HG03575 (cell line): ENCODE data around the gene GNG14.
"Not testable (repeated sequence)": the region's sequence is repeated elsewhere in the genome, so short reads cannot be mapped to it uniquely, and the experiment has no call there.

Source experiments
- ATAC-seq: cut with Tn5 transposase; IDR thresholded peaks from one replicate; pipeline ENCODE4 v1.9.1; 2021; ENCODE audit not compliant: unreplicated experiment, insufficient number of reproducible peaks, low FRiP score; ENCODE audit errors: extremely low read depth

GNG14 gene

GRCh38 chr19:12687496-12688196, at the start of gene GNG14:
TSS of gene GNG14 (plus strand) at chr19:12687998. CDS start at chr19:12688049, 51 bp downstream.
- no peak for ATAC-seq

GRCh38 chr19:12638611-12639182, 49.1 kb upstream of the GNG14 start:
- ATAC-seq: no peak

GRCh38 chr19:12639901-12640613, 47.7 kb upstream of the GNG14 start:
- no peak for ATAC-seq

- no peak for ATAC-seq
Observed at GRCh38 chr19:12641456-12641855, 46.3 kb upstream of the GNG14 start.

GRCh38 chr19:12642506-12642905, 45.3 kb upstream of the GNG14 start:
- no peak for ATAC-seq

- ATAC-seq: not testable (repeated sequence)
Observed at GRCh38 chr19:12643716-12644115, 44.1 kb upstream of the GNG14 start.

- no peak for ATAC-seq
Observed at GRCh38 chr19:12646551-12646950, 41.2 kb upstream of the GNG14 start.

GRCh38 chr19:12647047-12647446, 40.8 kb upstream of the GNG14 start:
- ATAC-seq: no peak

- ATAC-seq: no peak
Observed at GRCh38 chr19:12647490-12648071, 40.2 kb upstream of the GNG14 start.

- ATAC-seq: no peak
Observed at GRCh38 chr19:12648088-12648487, 39.7 kb upstream of the GNG14 start.

GRCh38 chr19:12649941-12650340, 37.9 kb upstream of the GNG14 start:
- no peak for ATAC-seq

- no peak for ATAC-seq
Observed at GRCh38 chr19:12652219-12652618, 35.6 kb upstream of the GNG14 start.

GRCh38 chr19:12655546-12655945, 32.3 kb upstream of the GNG14 start:
- no peak for ATAC-seq

GRCh38 chr19:12656899-12657571, 30.8 kb upstream of the GNG14 start:
- no peak for ATAC-seq

GRCh38 chr19:12657966-12658365, 29.8 kb upstream of the GNG14 start:
- no peak for ATAC-seq

- no peak for ATAC-seq
Observed at GRCh38 chr19:12660980-12661379, 26.8 kb upstream of the GNG14 start.

- ATAC-seq: no peak
Observed at GRCh38 chr19:12664406-12665280, 23.2 kb upstream of the GNG14 start.

- ATAC-seq: no peak
Observed at GRCh38 chr19:12665281-12665573, 22.6 kb upstream of the GNG14 start.
